ENCODE measurements around the gene GNA15. TPM values are rescaled to one million over a fixed set of nuclear protein-coding genes. Genes with fewer than 3 reads are reported as not detected.

GNA15 gene
- total and polyA plus RNA-seq, 10 donors: 3.8 to 24.9 (median 12.5) TPM

DNA sequence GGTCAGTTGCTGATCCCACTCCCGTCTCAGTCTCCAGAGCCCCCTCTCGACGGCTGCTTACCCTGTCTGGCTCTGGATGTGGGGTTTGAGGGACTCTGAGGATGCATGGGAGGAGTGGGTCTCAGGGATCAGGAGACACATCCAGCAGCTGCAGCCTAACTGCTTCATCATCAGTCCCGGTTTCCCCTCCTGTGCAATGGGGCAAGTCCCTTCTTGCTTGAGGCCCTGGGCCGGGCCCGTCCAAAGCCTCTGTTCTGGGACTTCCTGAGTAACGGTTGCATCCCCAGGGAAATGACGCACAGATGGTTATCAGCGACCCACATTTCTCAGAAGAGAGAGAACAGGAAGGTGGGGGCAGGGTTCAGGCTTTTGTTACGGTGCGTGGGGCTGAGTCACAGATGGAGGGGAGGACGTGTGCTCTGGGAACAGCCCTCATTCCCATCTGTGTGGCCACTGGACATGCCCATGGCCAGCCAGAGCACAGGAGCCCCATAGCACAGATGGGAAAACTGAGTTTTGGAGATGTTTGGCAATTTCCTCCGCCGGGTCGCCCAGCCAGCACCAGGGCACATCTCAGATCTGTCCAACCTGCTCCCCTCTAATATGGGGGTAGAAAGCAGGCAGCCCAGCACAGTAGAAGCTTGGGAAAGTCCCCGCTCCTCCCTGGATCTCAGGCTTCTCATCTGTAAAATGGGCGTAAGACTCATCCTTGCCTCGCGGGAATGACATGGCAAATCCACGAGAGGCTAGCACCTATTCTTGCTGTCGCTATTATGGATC is 19.3 kb downstream of the GNA15 start:
- WGBS, 5 donors: 32 to 45% (median 33%) methylated on average over 20 to 21 of the region's 21 CpGs

DNA sequence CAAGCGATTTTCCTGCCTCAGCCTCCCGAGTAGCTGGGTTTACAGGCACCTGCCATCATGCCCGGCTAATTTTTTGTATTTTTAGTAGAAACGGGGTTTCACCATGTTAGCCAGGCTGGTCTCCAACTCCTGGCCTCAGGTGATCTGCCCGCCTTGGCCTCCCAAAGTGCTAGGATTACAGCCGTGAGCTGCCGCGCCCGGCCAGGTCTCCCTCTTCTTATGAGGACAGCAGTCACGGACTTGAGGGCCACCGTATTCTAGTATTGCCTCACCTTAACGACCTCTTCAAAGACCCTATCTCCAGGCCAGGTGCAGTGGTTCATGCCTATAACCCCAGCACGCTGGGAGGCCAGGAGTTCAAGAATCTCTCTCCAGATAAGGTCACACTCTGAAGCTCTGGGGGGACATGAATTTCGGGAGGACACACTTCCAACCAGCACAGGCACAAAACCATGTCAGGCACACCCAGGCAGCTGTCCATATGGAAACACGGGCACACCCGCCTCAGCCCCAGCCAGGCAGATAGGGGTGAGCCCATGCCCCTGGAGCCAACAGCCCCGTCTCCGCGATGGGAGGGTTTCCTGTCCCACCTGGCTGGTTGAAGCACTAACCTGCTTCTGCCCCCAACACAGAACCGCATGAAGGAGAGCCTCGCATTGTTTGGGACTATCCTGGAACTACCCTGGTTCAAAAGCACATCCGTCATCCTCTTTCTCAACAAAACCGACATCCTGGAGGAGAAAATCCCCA is 21.4 kb downstream of the GNA15 start:
- 84 to 90% (median 86%) methylated on average over 23 of the region's 23 CpGs for WGBS, 5 donors
- Histone ChIP-seq H3K4me1 (peaks cover 11 to 19% (median 15%) of the 10 kb centered on the region in 6 donors), H3K4me3 (no peak overlapping the region), H3K27ac (no peak overlapping the region), H3K9me3 (peaks cover 0 to 5% (median 0%) of the 10 kb centered on the region in 8 donors), H3K36me3 (peaks cover 0 to 52% (median 0%) of the 10 kb centered on the region in 6 donors), H3K27me3 (replicated peaks in 1 of 7) (no peaks in the 10 kb centered on the region)
- TF ChIP-seq POLR2AphosphoS5 (IDR thresholded peaks at IDR 0.05) (no peak), POLR2A (IDR thresholded peaks at IDR 0.05) (no peak)
- TF ChIP-seq, protein P1, sequence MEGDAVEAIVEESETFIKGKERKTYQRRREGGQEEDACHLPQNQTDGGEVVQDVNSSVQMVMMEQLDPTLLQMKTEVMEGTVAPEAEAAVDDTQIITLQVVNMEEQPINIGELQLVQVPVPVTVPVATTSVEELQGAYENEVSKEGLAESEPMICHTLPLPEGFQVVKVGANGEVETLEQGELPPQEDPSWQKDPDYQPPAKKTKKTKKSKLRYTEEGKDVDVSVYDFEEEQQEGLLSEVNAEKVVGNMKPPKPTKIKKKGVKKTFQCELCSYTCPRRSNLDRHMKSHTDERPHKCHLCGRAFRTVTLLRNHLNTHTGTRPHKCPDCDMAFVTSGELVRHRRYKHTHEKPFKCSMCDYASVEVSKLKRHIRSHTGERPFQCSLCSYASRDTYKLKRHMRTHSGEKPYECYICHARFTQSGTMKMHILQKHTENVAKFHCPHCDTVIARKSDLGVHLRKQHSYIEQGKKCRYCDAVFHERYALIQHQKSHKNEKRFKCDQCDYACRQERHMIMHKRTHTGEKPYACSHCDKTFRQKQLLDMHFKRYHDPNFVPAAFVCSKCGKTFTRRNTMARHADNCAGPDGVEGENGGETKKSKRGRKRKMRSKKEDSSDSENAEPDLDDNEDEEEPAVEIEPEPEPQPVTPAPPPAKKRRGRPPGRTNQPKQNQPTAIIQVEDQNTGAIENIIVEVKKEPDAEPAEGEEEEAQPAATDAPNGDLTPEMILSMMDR (IDR thresholded peaks at IDR 0.05 in 8 of 11, conservative IDR thresholded peaks at IDR 0.05 in 3 of 11): no peak
- intact Hi-C loops (cut with DNase I; ENCODE audit: low total_unique reads): no loop called here
- no peak for DNase-seq

More for the DNA sequence above, 19.3 kb downstream of the GNA15 start:
- Histone ChIP-seq H3K4me3 (peak overlapping the region in 1 of 8 donors; percentile 48), H3K27ac (peak overlapping the region in 6 of 8 donors; percentile 42 to 83 (median 68)), H3K9me3 (peaks cover 0 to 5% (median 0%) of the 10 kb centered on the region in 8 donors), H3K36me3 (peaks cover 0 to 59% (median 0%) of the 10 kb centered on the region in 6 donors), H3K27me3 (replicated peaks in 1 of 7) (peaks cover 0 to 1% (median 0%) of the 10 kb centered on the region in 7 donors), H3K4me1 (peaks cover 11 to 19% (median 15%) of the 10 kb centered on the region in 6 donors)
- DNase-seq: peak; percentile 88
- intact Hi-C loops (cut with DNase I; ENCODE audit: low total_unique reads): no loop called here
- TF ChIP-seq, protein P1 (IDR thresholded peaks at IDR 0.05 in 8 of 11, conservative IDR thresholded peaks at IDR 0.05 in 3 of 11): no peak
- TF ChIP-seq POLR2AphosphoS5 (IDR thresholded peaks at IDR 0.05): peak; percentile 47 to 93 (median 75)

DNA sequence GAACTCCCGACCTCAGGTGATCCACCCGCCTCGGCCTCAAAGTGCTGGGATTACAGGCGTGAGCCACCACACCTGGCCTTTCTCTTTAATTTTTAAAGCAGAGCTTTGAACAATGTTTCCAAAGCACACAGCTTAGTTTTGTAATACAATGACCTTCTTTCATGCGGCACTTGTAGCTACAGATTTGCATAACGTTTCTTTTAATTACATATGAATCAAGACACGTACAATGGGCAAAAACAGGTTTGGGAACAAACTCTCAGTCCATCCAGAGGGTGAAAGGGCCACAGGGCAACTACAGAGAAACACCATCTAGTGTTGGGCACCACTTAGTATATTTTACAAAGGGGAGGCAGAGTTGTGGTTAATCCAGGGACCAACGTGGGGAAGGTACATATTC is 23.7 kb downstream of the GNA15 start:
- no peak overlapping the region for H3K27ac ChIP-seq
- H3K36me3 ChIP-seq: peaks cover 0 to 52% (median 0%) of the 10 kb centered on the region in 6 donors
- peaks cover 0 to 5% (median 0%) of the 10 kb centered on the region in 8 donors for H3K9me3 ChIP-seq
- intact Hi-C loops (cut with DNase I; ENCODE audit: low total_unique reads): no loop called here
- no peak overlapping the region for H3K4me3 ChIP-seq
- TF ChIP-seq, protein P1 (IDR thresholded peaks at IDR 0.05 in 8 of 11, conservative IDR thresholded peaks at IDR 0.05 in 3 of 11): no peak
- TF ChIP-seq POLR2AphosphoS5 (IDR thresholded peaks at IDR 0.05) (no peak), POLR2A (IDR thresholded peaks at IDR 0.05) (no peak)
- no peaks in the 10 kb centered on the region for H3K27me3 ChIP-seq (replicated peaks in 1 of 7)
- DNase-seq: no peak
- H3K4me1 ChIP-seq: peaks cover 11 to 35% (median 27%) of the 10 kb centered on the region in 6 donors
- WGBS, 5 donors: 77 to 91% (median 86%) methylated on average over 8 of the region's 8 CpGs

Data from spleen (tissue), 11 donors.